Brain microvascular endothelial cell (primary cell): ENCODE data around the gene SLC13A4.

Experiments used
- DNase-seq: peaks from one replicate; pipeline ENCODE4 v3.0.0-alpha.2; 2020
- H3K27ac ChIP-seq: fragments of 250-450 bp; sonication (Bioruptor Pico); 2 replicates; pipeline ENCODE4 v1.5.1; 2020; ENCODE audit warnings: mild to moderate bottlenecking, moderate library complexity
- H3K27me3 ChIP-seq: fragments of 250-450 bp; sonication (Bioruptor Pico); replicated peaks from 2 replicates; pipeline ENCODE4 v1.5.1; 2020; ENCODE audit warnings: mild to moderate bottlenecking
- H3K36me3 ChIP-seq: fragments of 250-450 bp; sonication (Bioruptor Pico); replicated peaks from 2 replicates; pipeline ENCODE4 v1.5.1; 2020; ENCODE audit warnings: mild to moderate bottlenecking
- H3K4me3 ChIP-seq: 2 replicates; pipeline ENCODE4 v1.5.1; 2011; ENCODE audit warnings: low read depth, mild to moderate bottlenecking, control low read depth, low read length, moderate library complexity
- CTCF ChIP-seq: IDR thresholded peaks from 2 replicates; pipeline ENCODE4 v1.5.1; 2011; ENCODE audit warnings: low read depth, mild to moderate bottlenecking, moderate library complexity, low read length, control low read depth, inconsistent platforms; ENCODE audit errors: missing control alignments
- in situ Hi-C: cut with HindIII; loops from 2 replicates; pipeline ENCODE4 v1.10.0; 2017; ENCODE audit warnings: low sequenced_read_pairs, low pct_ligation_motif_present

The SLC13A4 gene

GRCh38 chr7:135719688-135720087 lies 8.3 kb downstream of the SLC13A4 start:
- Histone ChIP-seq H3K36me3 (no peaks in the 10 kb centered on the region), H3K4me3 (no peak overlapping the region), H3K27ac (no peak overlapping the region), H3K27me3 (no peaks in the 10 kb centered on the region)
- no peak for TF ChIP-seq CTCF
- no peak for DNase-seq
- in situ Hi-C loops = no loop called here

- Histone ChIP-seq H3K4me3 (no peak overlapping the region), H3K36me3 (no peaks in the 10 kb centered on the region), H3K27ac (no peak overlapping the region), H3K27me3 (no peaks in the 10 kb centered on the region)
- in situ Hi-C loops = no loop called here
- no peak for TF ChIP-seq CTCF
- DNase-seq = no peak
These were observed 9.1 kb downstream of the SLC13A4 start for GRCh38 chr7:135718794-135719437.

- TF ChIP-seq CTCF = no peak
- Histone ChIP-seq H3K4me3 (no peak overlapping the region), H3K27me3 (no peaks in the 10 kb centered on the region), H3K27ac (no peak overlapping the region), H3K36me3 (no peaks in the 10 kb centered on the region)
- DNase-seq = no peak
- in situ Hi-C loops = no loop called here
These were observed 9.8 kb downstream of the SLC13A4 start for GRCh38 chr7:135718219-135718618.

- H3K4me3 ChIP-seq = no peak overlapping the region
- no peak overlapping the region for H3K27ac ChIP-seq
- DNase-seq = no peak
- in situ Hi-C loops = no loop called here
- no peak for TF ChIP-seq CTCF
- H3K36me3 ChIP-seq = no peaks in the 10 kb centered on the region
- no peaks in the 10 kb centered on the region for H3K27me3 ChIP-seq
These were observed 10.3 kb downstream of the SLC13A4 start for GRCh38 chr7:135717693-135718092.

GRCh38 chr7:135716677-135717238 lies 11.2 kb downstream of the SLC13A4 start:
- DNase-seq = peak; percentile 56
- no peak overlapping the region for H3K27ac ChIP-seq
- in situ Hi-C loops = no loop called here

More at GRCh38 chr7:135716677-135717238, 11.2 kb downstream of the SLC13A4 start:
- H3K36me3 ChIP-seq = no peaks in the 10 kb centered on the region
- no peaks in the 10 kb centered on the region for H3K27me3 ChIP-seq
- no peak overlapping the region for H3K4me3 ChIP-seq
- TF ChIP-seq CTCF = no peak
